LNCAP (cell line): ENCODE data around the gene SH3RF1.

Source experiments
- CTCF ChIP-seq: fragments of 450-650 bp; IDR thresholded peaks from 2 replicates; pipeline ENCODE4 v1.5.1; 2017; ENCODE audit warnings: mild to moderate bottlenecking

The SH3RF1 gene

GRCh38 chr4:169154121-169154520 lies 116.6 kb downstream of the SH3RF1 start:
- TF ChIP-seq CTCF, result no peak

DNA sequence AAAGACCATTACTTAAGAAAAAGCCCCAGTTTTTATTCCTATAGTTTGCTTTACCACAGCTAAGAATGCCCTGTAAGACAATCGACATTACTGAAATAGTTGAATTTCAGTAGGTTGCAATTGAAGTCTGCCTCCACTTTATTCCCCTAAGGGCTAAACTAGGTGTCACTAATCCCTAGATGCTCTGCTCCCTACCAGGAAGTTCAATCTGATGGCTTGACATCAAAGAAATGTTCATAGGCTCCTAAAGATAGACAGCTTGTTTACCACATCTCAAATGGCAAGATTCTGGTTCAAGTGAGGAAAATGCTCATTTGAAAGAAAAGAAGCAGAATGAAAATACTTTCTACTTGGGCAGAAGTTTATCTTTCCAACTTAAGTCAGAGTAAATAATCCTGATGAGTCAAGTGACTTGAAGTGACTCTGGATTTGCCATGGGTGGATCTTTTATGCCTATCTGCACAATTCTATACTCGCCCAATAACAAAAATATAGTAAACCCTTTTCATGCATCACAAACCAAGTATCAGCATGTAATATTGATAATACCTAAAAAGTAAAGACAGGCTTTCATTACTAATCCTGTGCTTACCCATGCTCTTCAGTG lies 117.2 kb downstream of the SH3RF1 start:
- TF ChIP-seq CTCF, result no peak

GRCh38 chr4:169152899-169153298 lies 117.9 kb downstream of the SH3RF1 start:
- no peak for TF ChIP-seq CTCF

GRCh38 chr4:169152098-169152497 lies 118.7 kb downstream of the SH3RF1 start:
- TF ChIP-seq CTCF, result no peak

DNA sequence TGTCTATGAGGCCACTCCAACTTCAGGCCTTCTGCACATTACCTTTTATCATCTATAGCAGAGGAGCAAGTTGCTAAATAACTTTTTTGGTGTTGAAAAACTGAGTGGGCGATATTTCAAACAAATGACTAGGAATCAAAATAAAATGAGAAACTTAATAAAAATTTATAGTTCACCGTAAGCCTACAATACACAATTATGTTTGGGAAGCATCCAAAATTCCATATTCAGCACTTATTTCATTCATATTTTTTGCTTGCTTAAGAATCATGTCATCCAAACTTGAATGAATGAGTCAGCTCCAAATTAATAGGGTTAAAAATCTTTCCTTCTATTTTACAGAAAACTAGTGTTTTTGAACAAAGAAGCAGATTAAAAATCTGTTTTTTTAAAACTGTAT lies 119.1 kb downstream of the SH3RF1 start:
- no peak for TF ChIP-seq CTCF

DNA sequence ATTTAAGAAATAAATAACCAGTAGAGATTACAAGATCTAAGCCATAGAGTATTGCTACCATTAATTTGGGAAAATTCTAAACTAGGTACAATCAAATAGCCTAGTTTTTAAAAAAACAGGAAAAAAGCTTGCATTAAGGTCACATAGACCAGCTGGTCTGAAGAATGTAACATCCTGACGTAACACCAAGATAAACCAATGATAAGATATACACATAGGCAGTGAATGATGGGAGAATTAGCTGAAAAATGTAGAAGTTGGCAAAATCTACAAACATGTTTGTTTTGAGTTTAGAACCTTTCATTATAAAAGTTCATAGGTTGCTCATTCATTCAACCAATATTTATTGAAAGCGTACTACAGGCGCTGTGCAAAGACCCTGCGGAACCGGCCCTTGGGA lies 120.0 kb downstream of the SH3RF1 start:
- TF ChIP-seq CTCF, result no peak

GRCh38 chr4:169148885-169149284 lies 121.9 kb downstream of the SH3RF1 start:
- TF ChIP-seq CTCF, result no peak

GRCh38 chr4:169147191-169147590 lies 123.6 kb downstream of the SH3RF1 start:
- no peak for TF ChIP-seq CTCF
